Measurements from ENCODE around the gene UBXN11. TPM values are rescaled to one million over a fixed set of nuclear protein-coding genes. Genes with fewer than 3 reads are reported as not detected.
A peak's percentile ranks its signal among the peaks of the same experiment; 100 is the strongest.

The UBXN11 gene
- total and polyA plus RNA-seq, 2 of the 13 experiments (the other 11 are each of a cell fraction or from before 2014, with no cell fraction given) = 9.3 to 10.4 TPM

DNA sequence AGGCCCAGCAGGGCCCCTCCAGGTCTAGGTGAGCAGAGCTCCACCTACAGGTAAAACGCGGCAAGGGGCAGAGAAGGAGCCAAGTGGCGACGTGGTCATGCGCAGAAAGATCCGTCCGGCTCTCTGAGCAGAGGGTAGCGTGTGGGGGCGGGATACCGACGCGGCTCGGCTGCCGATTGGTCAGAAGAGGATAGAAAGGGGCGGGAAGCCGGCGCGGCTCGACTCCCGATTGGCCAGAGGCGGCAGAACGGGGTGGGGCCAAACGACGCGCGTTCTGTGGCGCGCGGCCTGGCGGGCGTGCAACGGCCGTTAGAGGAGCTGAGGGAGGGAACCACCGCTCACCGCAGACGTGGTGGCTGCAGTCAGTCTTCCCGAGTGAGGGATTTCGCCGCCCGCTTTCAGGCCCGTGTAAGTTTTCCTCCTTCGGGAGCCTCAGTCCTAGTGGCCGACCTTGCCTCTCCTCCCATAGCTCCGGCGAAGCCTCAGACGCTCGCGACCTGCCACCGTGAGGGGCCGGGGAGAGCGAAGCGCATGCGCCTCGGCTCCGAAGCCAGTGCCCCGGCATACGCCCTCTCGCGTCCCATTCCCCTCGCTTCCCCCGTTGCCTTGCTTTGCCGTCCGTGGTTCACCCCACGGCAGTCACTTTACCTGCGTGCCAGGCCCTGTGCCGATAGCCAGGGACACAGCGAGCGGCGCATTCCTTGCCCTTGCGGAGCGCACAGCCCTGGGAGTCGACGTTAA is 72.4 kb downstream of the UBXN11 start, which contains the start of gene CEP85 (continued):
- TF ChIP-seq ZNF383 (CRISPR knock-in tag; IDR thresholded peaks at IDR 0.05; ENCODE audit: borderline replicate concordance) (0 out of 2 replicates have a peak, but pooled peaks have one; percentile 50), PAWR (CRISPR knock-in tag; IDR thresholded peaks at IDR 0.05; ENCODE audit: borderline replicate concordance) (no peak), GABPA (IDR thresholded peaks at IDR 0.05; ENCODE audit: low read depth, low read length) (no peak), GABPA (CRISPR knock-in tag; IDR thresholded peaks at IDR 0.05; ENCODE audit: low read depth) (0 out of 2 replicates have a peak, but pooled peaks have one; percentile 41), JUND (CRISPR knock-in tag; IDR thresholded peaks at IDR 0.05) (no peak), HNRNPH1 (optimal IDR thresholded peaks at IDR 0.05; ENCODE audit: low read depth, low read length) (peak; percentile 43), KDM4B (CRISPR knock-in tag; IDR thresholded peaks at IDR 0.05) (no peak), TOPORS (CRISPR knock-in tag; IDR thresholded peaks at IDR 0.05) (no peak), ONECUT2 (CRISPR knock-in tag; IDR thresholded peaks at IDR 0.05) (no peak), ZNF33B (CRISPR knock-in tag; IDR thresholded peaks at IDR 0.05) (no peak), ZNF652 (CRISPR knock-in tag; IDR thresholded peaks at IDR 0.05; ENCODE audit: borderline replicate concordance, low read depth) (no peak), CBX1 (IDR thresholded peaks at IDR 0.05; ENCODE audit: low read depth) (no peak), ZNF556 (CRISPR knock-in tag; IDR thresholded peaks at IDR 0.05; ENCODE audit: borderline replicate concordance) (peak; percentile 42)
- TF ChIP-seq, protein P1, sequence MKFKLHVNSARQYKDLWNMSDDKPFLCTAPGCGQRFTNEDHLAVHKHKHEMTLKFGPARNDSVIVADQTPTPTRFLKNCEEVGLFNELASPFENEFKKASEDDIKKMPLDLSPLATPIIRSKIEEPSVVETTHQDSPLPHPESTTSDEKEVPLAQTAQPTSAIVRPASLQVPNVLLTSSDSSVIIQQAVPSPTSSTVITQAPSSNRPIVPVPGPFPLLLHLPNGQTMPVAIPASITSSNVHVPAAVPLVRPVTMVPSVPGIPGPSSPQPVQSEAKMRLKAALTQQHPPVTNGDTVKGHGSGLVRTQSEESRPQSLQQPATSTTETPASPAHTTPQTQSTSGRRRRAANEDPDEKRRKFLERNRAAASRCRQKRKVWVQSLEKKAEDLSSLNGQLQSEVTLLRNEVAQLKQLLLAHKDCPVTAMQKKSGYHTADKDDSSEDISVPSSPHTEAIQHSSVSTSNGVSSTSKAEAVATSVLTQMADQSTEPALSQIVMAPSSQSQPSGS (CRISPR knock-in tag; IDR thresholded peaks at IDR 0.05) = peak; percentile 22; the same call in 1 of the 2 replicates
- TF ChIP-seq, protein P2, sequence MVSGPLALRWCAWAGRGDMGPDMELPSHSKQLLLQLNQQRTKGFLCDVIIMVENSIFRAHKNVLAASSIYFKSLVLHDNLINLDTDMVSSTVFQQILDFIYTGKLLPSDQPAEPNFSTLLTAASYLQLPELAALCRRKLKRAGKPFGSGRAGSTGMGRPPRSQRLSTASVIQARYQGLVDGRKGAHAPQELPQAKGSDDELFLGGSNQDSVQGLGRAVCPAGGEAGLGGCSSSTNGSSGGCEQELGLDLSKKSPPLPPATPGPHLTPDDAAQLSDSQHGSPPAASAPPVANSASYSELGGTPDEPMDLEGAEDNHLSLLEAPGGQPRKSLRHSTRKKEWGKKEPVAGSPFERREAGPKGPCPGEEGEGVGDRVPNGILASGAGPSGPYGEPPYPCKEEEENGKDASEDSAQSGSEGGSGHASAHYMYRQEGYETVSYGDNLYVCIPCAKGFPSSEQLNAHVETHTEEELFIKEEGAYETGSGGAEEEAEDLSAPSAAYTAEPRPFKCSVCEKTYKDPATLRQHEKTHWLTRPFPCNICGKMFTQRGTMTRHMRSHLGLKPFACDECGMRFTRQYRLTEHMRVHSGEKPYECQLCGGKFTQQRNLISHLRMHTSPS (CRISPR knock-in tag; IDR thresholded peaks at IDR 0.05; ENCODE audit: low read depth) = no peak
- TF ChIP-seq, protein P3, sequence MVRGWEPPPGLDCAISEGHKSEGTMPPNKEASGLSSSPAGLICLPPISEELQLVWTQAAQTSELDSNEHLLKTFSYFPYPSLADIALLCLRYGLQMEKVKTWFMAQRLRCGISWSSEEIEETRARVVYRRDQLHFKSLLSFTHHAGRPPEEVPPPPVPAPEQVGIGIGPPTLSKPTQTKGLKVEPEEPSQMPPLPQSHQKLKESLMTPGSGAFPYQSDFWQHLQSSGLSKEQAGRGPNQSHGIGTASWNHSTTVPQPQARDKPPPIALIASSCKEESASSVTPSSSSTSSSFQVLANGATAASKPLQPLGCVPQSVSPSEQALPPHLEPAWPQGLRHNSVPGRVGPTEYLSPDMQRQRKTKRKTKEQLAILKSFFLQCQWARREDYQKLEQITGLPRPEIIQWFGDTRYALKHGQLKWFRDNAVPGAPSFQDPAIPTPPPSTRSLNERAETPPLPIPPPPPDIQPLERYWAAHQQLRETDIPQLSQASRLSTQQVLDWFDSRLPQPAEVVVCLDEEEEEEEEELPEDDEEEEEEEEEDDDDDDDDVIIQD (CRISPR knock-in tag; IDR thresholded peaks at IDR 0.05; ENCODE audit: low read depth) = peak; percentile 37; the same call in 1 of the 2 replicates
- TF ChIP-seq, protein P4, sequence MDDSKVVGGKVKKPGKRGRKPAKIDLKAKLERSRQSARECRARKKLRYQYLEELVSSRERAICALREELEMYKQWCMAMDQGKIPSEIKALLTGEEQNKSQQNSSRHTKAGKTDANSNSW (CRISPR knock-in tag; IDR thresholded peaks at IDR 0.05; ENCODE audit: borderline replicate concordance) = no peak
- TF ChIP-seq, protein P5, sequence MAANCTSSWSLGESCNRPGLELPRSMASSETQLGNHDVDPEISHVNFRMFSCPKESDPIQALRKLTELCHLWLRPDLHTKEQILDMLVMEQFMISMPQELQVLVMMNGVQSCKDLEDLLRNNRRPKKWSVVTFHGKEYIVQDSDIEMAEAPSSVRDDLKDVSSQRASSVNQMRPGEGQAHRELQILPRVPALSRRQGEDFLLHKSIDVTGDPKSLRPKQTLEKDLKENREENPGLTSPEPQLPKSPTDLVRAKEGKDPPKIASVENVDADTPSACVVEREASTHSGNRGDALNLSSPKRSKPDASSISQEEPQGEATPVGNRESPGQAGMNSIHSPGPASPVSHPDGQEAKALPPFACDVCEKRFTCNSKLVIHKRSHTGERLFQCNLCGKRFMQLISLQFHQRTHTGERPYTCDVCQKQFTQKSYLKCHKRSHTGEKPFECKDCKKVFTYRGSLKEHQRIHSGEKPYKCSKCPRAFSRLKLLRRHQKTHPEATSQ (CRISPR knock-in tag; IDR thresholded peaks at IDR 0.05; ENCODE audit: borderline replicate concordance) = peak; percentile 58; the same call in 1 of the 2 replicates
- TF ChIP-seq, protein P6, sequence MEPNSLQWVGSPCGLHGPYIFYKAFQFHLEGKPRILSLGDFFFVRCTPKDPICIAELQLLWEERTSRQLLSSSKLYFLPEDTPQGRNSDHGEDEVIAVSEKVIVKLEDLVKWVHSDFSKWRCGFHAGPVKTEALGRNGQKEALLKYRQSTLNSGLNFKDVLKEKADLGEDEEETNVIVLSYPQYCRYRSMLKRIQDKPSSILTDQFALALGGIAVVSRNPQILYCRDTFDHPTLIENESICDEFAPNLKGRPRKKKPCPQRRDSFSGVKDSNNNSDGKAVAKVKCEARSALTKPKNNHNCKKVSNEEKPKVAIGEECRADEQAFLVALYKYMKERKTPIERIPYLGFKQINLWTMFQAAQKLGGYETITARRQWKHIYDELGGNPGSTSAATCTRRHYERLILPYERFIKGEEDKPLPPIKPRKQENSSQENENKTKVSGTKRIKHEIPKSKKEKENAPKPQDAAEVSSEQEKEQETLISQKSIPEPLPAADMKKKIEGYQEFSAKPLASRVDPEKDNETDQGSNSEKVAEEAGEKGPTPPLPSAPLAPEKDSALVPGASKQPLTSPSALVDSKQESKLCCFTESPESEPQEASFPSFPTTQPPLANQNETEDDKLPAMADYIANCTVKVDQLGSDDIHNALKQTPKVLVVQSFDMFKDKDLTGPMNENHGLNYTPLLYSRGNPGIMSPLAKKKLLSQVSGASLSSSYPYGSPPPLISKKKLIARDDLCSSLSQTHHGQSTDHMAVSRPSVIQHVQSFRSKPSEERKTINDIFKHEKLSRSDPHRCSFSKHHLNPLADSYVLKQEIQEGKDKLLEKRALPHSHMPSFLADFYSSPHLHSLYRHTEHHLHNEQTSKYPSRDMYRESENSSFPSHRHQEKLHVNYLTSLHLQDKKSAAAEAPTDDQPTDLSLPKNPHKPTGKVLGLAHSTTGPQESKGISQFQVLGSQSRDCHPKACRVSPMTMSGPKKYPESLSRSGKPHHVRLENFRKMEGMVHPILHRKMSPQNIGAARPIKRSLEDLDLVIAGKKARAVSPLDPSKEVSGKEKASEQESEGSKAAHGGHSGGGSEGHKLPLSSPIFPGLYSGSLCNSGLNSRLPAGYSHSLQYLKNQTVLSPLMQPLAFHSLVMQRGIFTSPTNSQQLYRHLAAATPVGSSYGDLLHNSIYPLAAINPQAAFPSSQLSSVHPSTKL (CRISPR knock-in tag; IDR thresholded peaks at IDR 0.05) = peak; percentile 28
